Natural killer cell (primary cell): ENCODE results near the gene ELAVL2. TPM values are rescaled to one million over a fixed set of nuclear protein-coding genes. Genes with fewer than 3 reads are reported as not detected.

Source experiments
- ATAC-seq, 3 donors: fragments of 150-1000 bp in 2 of 3; fragments of 200-7000 bp in 1 of 3; cut with Tn5 transposase; 1 replicate in 1 of 3; 2 replicates in 2 of 3; pipeline ENCODE4 v1.10.0; 2021; ENCODE audit warnings: mild to moderate bottlenecking in 2 of 3, moderate library complexity in 2 of 3
- DNase-seq, 2 donors: peaks; one replicate each; pipeline versions ENCODE4 v3.0.0 to v3.0.0-alpha.2; 2013 to 2021; ENCODE audit warnings: mixed read lengths in 1 of 2
- H3K27ac ChIP-seq: one replicate; pipeline ENCODE4 v1.5.1; 2013; ENCODE audit warnings: mild to moderate bottlenecking, low read length
- H3K27me3 ChIP-seq: one replicate; pipeline ENCODE4 v1.6.1; 2013; ENCODE audit warnings: low read length; ENCODE audit not compliant: control insufficient read depth, insufficient read depth
- H3K36me3 ChIP-seq: one replicate; pipeline ENCODE4 v1.6.1; 2013; ENCODE audit warnings: low read length; ENCODE audit not compliant: control insufficient read depth, insufficient read depth
- H3K4me1 ChIP-seq: one replicate; pipeline ENCODE4 v1.6.1; 2013; ENCODE audit warnings: low read length; ENCODE audit not compliant: control insufficient read depth, insufficient read depth
- H3K4me3 ChIP-seq: one replicate; pipeline ENCODE4 v1.5.1; 2013; ENCODE audit warnings: low read length
- H3K9me3 ChIP-seq: one replicate; pipeline ENCODE4 v1.6.1; 2013; ENCODE audit warnings: low read length; ENCODE audit not compliant: control insufficient read depth, insufficient read depth
- H3K27ac Mint-ChIP-seq, 2 donors: one replicate each; pipeline ENCODE4 v1.8.0; 2022; ENCODE audit warnings: mild to moderate bottlenecking in 2 of 2, mixed read lengths in 2 of 2, moderate library complexity in 1 of 2
- H3K27me3 Mint-ChIP-seq, 2 donors: one replicate each; pipeline ENCODE4 v1.8.0; 2022; ENCODE audit warnings: low read depth in 2 of 2, mixed read lengths in 2 of 2
- H3K36me3 Mint-ChIP-seq: one replicate; pipeline ENCODE4 v1.8.0; 2022; ENCODE audit warnings: mixed read lengths
- H3K4me1 Mint-ChIP-seq, 2 donors: one replicate each; pipeline ENCODE4 v1.8.0; 2022; ENCODE audit warnings: mixed read lengths in 2 of 2
- H3K4me3 Mint-ChIP-seq: one replicate; pipeline ENCODE4 v1.8.0; 2022; ENCODE audit warnings: mild to moderate bottlenecking, moderate library complexity, mixed read lengths
- H3K9me3 Mint-ChIP-seq, 2 donors: one replicate each; pipeline ENCODE4 v1.8.0; 2022; ENCODE audit warnings: mixed read lengths in 2 of 2
- WGBS: methylation state at CpG from one replicate; pipeline ENCODE4 v1.1.7; 2013; ENCODE audit warnings: missing lambda C conversion rate; ENCODE audit not compliant: insufficient coverage; 5-methylcytosine and 5-hydroxymethylcytosine counted together
- intact Hi-C: fragments of 100-400 bp; cut with micrococcal nuclease; formaldehyde crosslinking; loops from one replicate; pipeline ENCODE4 v1.14.2; 2022
- total RNA-seq, 4 donors: library from RNA; stranded (reverse); fragments of 120-200 nt in 1 of 4; gene quantifications; one replicate each; pipeline versions ENCODE4 v1.2.3 to v1.2.4, GENCODE V29; 2013 to 2022
- TF ChIP-seq, protein P1 (sequence below): fragments of 200-600 bp; IDR thresholded peaks from one replicate; pipeline ENCODE4 v1.8.0; 2022; ENCODE audit warnings: antibody characterized with exemption

ELAVL2 gene
- total RNA-seq, 3 donors from 2014 or later (not counting 1 experiment from before 2014, with no cell fraction given): not detected

DNA sequence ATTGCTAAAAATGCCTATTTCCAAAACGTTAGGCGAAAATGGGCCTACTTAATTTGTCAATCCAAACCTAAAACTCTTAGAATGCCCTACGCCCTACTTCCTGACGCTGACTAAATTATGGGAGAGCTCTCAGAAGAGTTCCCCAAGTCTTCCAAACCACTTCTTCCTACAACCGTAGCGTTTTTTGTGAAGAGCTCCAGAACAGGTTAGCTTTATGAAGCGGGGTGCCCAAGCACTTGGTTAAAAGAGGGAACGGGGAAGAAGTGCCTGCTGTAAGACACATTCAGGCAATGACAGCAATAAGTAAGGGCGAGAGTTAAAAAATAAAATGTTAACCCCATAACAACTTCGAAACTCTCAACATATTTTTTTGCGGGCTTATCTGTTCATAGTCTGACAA is 2.8 kb downstream of the ELAVL2 start:
- Mint-ChIP-seq H3K9me3 (peaks cover 3 to 5% of the 10 kb centered on the region in 2 donors), H3K4me3 (no peak overlapping the region), H3K36me3 (peaks cover 20% of the 10 kb centered on the region), H3K27me3 (peaks cover 25 to 28% of the 10 kb centered on the region in 2 donors), H3K27ac (no peak overlapping the region), H3K4me1 (no peaks in the 10 kb centered on the region)
- H3K27ac ChIP-seq: no peak overlapping the region
- H3K4me3 ChIP-seq: no peak overlapping the region
- TF ChIP-seq, protein P1, sequence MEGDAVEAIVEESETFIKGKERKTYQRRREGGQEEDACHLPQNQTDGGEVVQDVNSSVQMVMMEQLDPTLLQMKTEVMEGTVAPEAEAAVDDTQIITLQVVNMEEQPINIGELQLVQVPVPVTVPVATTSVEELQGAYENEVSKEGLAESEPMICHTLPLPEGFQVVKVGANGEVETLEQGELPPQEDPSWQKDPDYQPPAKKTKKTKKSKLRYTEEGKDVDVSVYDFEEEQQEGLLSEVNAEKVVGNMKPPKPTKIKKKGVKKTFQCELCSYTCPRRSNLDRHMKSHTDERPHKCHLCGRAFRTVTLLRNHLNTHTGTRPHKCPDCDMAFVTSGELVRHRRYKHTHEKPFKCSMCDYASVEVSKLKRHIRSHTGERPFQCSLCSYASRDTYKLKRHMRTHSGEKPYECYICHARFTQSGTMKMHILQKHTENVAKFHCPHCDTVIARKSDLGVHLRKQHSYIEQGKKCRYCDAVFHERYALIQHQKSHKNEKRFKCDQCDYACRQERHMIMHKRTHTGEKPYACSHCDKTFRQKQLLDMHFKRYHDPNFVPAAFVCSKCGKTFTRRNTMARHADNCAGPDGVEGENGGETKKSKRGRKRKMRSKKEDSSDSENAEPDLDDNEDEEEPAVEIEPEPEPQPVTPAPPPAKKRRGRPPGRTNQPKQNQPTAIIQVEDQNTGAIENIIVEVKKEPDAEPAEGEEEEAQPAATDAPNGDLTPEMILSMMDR: no peak
- intact Hi-C loops: no loop called here
- no peak for ATAC-seq
- H3K9me3 ChIP-seq: peaks cover 25% of the 10 kb centered on the region
- 25% methylated on average over 11 of the region's 11 CpGs for WGBS
- no peak for DNase-seq
- H3K4me1 ChIP-seq: no peaks in the 10 kb centered on the region
- H3K27me3 ChIP-seq: peaks cover 32% of the 10 kb centered on the region
- no peaks in the 10 kb centered on the region for H3K36me3 ChIP-seq

DNA sequence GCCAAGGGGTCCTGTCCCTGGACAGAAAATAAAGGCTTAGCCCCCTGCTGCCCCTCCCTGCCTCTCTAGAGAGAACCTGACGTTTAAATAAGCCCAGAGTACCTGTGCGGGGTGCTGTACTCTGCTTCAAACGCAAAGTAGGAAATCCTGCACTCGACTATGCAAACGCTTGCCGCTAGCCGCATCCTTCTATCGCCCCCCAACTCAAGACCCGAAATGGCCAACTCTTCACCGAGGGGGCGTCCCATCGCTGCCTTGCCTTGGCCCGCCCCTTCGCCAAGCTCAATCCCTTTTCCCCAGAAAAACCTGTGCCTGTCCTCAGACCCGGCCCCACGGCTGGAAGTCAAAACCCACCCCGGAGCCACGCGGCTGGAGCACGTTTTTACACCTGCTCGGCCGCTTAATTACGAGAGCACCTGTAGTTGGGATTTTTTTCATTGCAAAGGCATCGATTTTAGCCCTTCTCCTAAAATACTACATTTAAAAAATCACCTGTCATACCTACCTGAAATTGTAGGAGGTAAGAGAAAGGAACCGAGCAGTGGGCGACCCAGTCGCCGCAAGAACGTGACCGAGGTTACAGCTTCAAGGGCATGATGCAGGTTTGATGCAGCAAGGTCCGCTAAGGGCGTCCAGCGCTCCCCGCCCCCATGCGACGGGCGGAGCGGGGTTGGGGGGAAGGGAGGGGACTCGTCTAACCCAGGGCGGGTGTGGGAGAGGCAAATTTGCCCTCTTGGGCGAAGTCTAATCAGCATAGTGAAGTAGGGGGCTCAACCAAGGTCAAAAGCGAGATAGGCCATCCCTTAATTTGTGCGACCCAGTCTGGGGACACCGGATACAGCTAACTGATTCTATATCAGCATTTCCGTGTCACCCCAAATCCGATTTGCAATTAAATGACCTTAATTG is 3.5 kb downstream of the ELAVL2 start:
- TF ChIP-seq, protein P1: no peak
- peaks cover 32% of the 10 kb centered on the region for H3K27me3 ChIP-seq
- no peaks in the 10 kb centered on the region for H3K4me1 Mint-ChIP-seq
- no peaks in the 10 kb centered on the region for H3K36me3 ChIP-seq
- intact Hi-C loops: no loop called here
- H3K36me3 Mint-ChIP-seq: peaks cover 22% of the 10 kb centered on the region
- no peaks in the 10 kb centered on the region for H3K4me1 ChIP-seq
- H3K4me3 ChIP-seq: no peak overlapping the region
- H3K9me3 ChIP-seq: peaks cover 25% of the 10 kb centered on the region
- DNase-seq: no peak
- ATAC-seq: no peak
- H3K27me3 Mint-ChIP-seq: peaks cover 25 to 28% of the 10 kb centered on the region in 2 donors
- 11% methylated on average over 45 of the region's 46 CpGs for WGBS
- no peak overlapping the region for H3K27ac ChIP-seq
- H3K9me3 Mint-ChIP-seq: peaks cover 2 to 5% of the 10 kb centered on the region in 2 donors
- no peak overlapping the region for H3K4me3 Mint-ChIP-seq
- H3K27ac Mint-ChIP-seq: no peak overlapping the region

DNA sequence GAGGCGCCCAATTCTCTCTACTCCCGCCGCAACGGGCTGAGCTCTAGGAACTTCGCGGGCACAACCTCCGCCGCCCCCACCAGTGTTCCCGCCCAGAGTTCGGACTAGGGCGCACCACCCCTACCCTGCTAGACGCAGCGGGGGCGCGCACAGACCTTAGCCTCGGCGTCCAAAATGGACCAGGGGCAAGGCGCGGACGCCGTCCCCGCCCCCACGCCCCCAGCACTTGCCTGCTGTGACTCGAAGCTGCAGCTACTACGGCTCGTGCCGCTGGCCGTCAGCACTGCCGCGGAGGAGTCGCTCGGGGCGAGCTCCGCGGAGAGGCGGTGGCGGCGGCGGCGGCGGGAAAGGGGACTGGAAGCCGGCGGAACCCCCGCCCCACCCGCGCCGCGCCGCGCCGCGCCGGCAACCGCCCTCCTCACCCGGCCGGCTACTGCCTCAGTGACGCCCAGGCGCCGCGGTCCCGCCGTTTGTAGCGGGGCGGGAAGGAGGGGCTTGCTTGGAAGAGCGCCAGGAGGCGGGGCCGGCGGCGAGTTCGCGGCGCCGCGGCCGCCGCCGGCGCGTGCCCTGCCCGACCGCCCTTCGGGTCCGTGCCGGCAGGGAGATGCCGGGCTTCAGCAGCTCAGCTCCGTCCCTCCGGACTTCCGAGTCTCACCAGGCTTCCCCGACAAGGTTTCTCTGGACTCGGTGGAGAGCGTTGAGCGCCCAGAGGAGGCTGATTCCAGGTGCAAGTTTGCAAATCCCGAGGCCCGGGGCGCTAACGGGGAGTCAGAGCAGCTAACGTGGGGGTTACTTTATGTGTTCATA is 4.5 kb downstream of the ELAVL2 start:
- Histone ChIP-seq H3K27ac (no peak overlapping the region), H3K27me3 (peaks cover 32% of the 10 kb centered on the region), H3K9me3 (peaks cover 25% of the 10 kb centered on the region), H3K36me3 (no peaks in the 10 kb centered on the region), H3K4me1 (no peaks in the 10 kb centered on the region), H3K4me3 (no peak overlapping the region)
- intact Hi-C loops: no loop called here
- H3K4me3 Mint-ChIP-seq: no peak overlapping the region
- H3K27me3 Mint-ChIP-seq: peaks cover 25 to 28% of the 10 kb centered on the region in 2 donors
- H3K4me1 Mint-ChIP-seq: no peaks in the 10 kb centered on the region
- peaks cover 22% of the 10 kb centered on the region for H3K36me3 Mint-ChIP-seq
- DNase-seq: no peak
- H3K9me3 Mint-ChIP-seq: peaks cover 2 to 5% of the 10 kb centered on the region in 2 donors
- TF ChIP-seq, protein P1: no peak
- WGBS: 4% methylated on average over 94 of the region's 97 CpGs
- H3K27ac Mint-ChIP-seq: no peak overlapping the region
- no peak for ATAC-seq
